ENCODE measurements around the gene MIOX. TPM values are rescaled to one million over a fixed set of nuclear protein-coding genes. Genes with fewer than 3 reads are reported as not detected.

Gene MIOX
- total RNA-seq, 1 experiment from 2014 or later, result 1.5 TPM

- no peaks in the 10 kb centered on the region for H3K27me3 ChIP-seq (ENCODE audit: insufficient read depth, low read depth)
- H3K79me2 ChIP-seq (ENCODE audit: low read depth), result peaks cover 16% of the 10 kb centered on the region
- H3K9me3 ChIP-seq (ENCODE audit: insufficient read depth, low read depth), result no peaks in the 10 kb centered on the region
- H3K4me3 ChIP-seq, result no peak overlapping the region
- CTCF ChIA-PET, result no interaction called here
- peaks cover 69% of the 10 kb centered on the region for H3F3A ChIP-seq (ENCODE audit: insufficient read depth, low read depth)
- peaks cover 30% of the 10 kb centered on the region for H3K4me1 ChIP-seq (replicated peaks; ENCODE audit: insufficient read depth)
- BruUV-seq (replicated peaks), result no TSS peak
- DNase-seq, result no peak
- POLR2A ChIA-PET (ENCODE audit: unreplicated experiment), result interaction anchor here (0.6 kb wide), 1 partner anchor 58 kb away, joined by 4 read pairs; no protein-coding TSS in a partner anchor
- H3K9me2 ChIP-seq (ENCODE audit: insufficient read depth), result no peaks in the 10 kb centered on the region
- no peak overlapping the region for H2AFZ ChIP-seq
- intact Hi-C loops (cut with micrococcal nuclease; ENCODE audit: unreplicated experiment), result loop anchor here (2.0 kb wide), 2 partner anchors 55 to 93 kb away; partner anchors contain the start of gene CHKB
- TF ChIP-seq EZH2 (IDR thresholded peaks at IDR 0.05; ENCODE audit: low read depth), result no peak
- no peak for TF ChIP-seq CTCF (conservative IDR thresholded peaks at IDR 0.05)
- H3K4me2 ChIP-seq, result peak overlapping the region; percentile 94; the same call in 1 of the 2 replicates
- peaks cover 16% of the 10 kb centered on the region for H4K20me1 ChIP-seq (ENCODE audit: insufficient read depth)
- no peak overlapping the region for H3K27ac ChIP-seq
- H3K36me3 ChIP-seq (ENCODE audit: low read depth), result peaks cover 5% of the 10 kb centered on the region
Observed at GRCh38 chr22:50527921-50528681, 41.4 kb downstream of the MIOX start.

DNA sequence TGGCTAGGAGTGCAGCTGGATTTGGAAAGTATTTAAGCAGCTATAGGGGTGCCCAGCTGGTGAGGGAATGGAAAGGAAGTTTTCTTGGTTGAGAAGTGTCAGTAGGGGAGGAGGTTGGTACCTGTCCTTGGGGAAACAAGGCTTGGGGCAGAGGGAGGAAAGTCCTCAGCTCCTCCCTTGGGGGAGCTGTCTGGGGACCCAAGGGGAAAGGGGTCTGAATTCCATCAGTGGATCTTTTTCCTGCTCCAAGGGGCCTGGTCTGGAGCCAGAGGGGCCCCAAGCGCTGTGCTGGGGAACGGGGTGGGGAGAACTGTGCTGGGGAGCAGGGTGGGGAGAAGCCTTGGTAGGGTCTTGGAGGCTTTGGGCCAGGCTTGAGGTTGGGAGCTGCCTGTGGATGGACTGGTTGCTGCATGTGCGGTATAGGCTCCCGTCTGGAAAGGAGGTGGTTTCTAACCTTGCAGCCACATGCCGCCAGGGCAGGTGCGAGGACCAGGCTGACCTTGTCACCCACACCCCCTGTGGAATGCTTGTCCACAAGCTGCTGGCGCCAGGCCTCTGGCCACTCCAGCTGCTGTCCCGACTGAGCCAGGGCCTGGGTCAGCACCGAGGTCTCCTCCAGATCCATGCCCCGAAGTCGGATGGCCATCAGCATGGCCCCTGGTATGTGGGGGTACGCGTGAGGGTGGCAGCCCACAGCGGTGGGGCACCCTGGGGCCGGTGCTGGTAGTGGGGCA, 42.2 kb downstream of the MIOX start:
- POLR2A ChIA-PET (ENCODE audit: unreplicated experiment), result interaction anchor here (0.6 kb wide), 1 partner anchor 59 kb away, joined by 4 read pairs; no protein-coding TSS in a partner anchor
- H3K9me2 ChIP-seq (ENCODE audit: insufficient read depth), result no peaks in the 10 kb centered on the region
- no peaks in the 10 kb centered on the region for H3K27me3 ChIP-seq (ENCODE audit: insufficient read depth, low read depth)
- BruUV-seq (replicated peaks), result no TSS peak
- intact Hi-C loops (cut with micrococcal nuclease; ENCODE audit: unreplicated experiment), result no loop called here
- peaks cover 8% of the 10 kb centered on the region for H4K20me1 ChIP-seq (ENCODE audit: insufficient read depth)
- no peak overlapping the region for H3K4me3 ChIP-seq
- H3F3A ChIP-seq (ENCODE audit: insufficient read depth, low read depth), result peaks cover 71% of the 10 kb centered on the region
- H3K36me3 ChIP-seq (ENCODE audit: low read depth), result no peaks in the 10 kb centered on the region
- H3K4me2 ChIP-seq, result no peak overlapping the region
- H3K4me1 ChIP-seq (replicated peaks; ENCODE audit: insufficient read depth), result peaks cover 29% of the 10 kb centered on the region
- TF ChIP-seq CTCF (conservative IDR thresholded peaks at IDR 0.05) (no peak), EZH2 (IDR thresholded peaks at IDR 0.05; ENCODE audit: low read depth) (no peak)
- H3K79me2 ChIP-seq (ENCODE audit: low read depth), result peaks cover 8% of the 10 kb centered on the region
- peak in 1 of 2 experiments; percentile 30 for DNase-seq
- no peak overlapping the region for H2AFZ ChIP-seq
- CTCF ChIA-PET, result interaction anchor here (0.6 kb wide), 1 partner anchor 22 kb away, joined by 7 read pairs; no protein-coding TSS in a partner anchor
- H3K27ac ChIP-seq, result no peak overlapping the region
- H3K9me3 ChIP-seq (ENCODE audit: insufficient read depth, low read depth), result no peaks in the 10 kb centered on the region

DNA sequence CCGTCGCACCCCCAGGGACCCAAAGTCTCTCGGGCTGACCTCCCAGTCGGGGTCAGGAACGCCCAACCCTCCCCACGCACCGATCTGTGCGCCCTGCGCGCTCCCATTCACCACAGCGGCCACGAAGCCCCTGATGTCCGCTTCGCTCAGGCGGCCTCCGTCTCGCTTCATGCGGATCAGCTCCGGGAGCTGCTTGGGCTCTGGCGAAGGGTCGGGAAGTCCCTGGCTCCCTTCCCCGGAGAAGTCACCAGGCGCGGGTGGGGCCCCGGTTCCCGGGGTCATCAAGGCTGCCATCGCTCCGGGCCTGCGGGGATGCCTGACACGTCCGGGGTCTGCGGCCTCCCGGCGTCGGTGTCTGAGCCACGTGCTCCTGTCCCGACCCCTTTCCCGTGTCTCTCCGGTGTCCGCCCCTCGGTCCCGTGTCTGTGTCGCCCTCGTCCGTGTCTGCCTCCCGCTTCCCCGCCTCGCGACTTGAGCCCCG, 42.8 kb downstream of the MIOX start:
- Histone ChIP-seq H3K36me3 (ENCODE audit: low read depth) (no peaks in the 10 kb centered on the region), H3K4me3 (no peak overlapping the region), H3K27me3 (ENCODE audit: insufficient read depth, low read depth) (no peaks in the 10 kb centered on the region), H3K9me2 (ENCODE audit: insufficient read depth) (no peaks in the 10 kb centered on the region), H3K79me2 (ENCODE audit: low read depth) (peaks cover 2% of the 10 kb centered on the region), H3F3A (ENCODE audit: insufficient read depth, low read depth) (peaks cover 66% of the 10 kb centered on the region), H3K4me2 (no peak overlapping the region), H4K20me1 (ENCODE audit: insufficient read depth) (peaks cover 2% of the 10 kb centered on the region), H3K9me3 (ENCODE audit: insufficient read depth, low read depth) (no peaks in the 10 kb centered on the region), H3K27ac (no peak overlapping the region), H3K4me1 (replicated peaks; ENCODE audit: insufficient read depth) (peaks cover 27% of the 10 kb centered on the region), H2AFZ (no peak overlapping the region)
- intact Hi-C loops (cut with micrococcal nuclease; ENCODE audit: unreplicated experiment), result no loop called here
- POLR2A ChIA-PET (ENCODE audit: unreplicated experiment), result no interaction called here
- TF ChIP-seq EZH2 (IDR thresholded peaks at IDR 0.05; ENCODE audit: low read depth), result no peak
- TF ChIP-seq CTCF (conservative IDR thresholded peaks at IDR 0.05), result no peak
- CTCF ChIA-PET, result interaction anchor here (0.6 kb wide), 1 partner anchor 21 kb away, joined by 7 read pairs; no protein-coding TSS in a partner anchor
- no TSS peak for BruUV-seq (replicated peaks)
- DNase-seq, result no peak

All from PC-9 (cell line).